GM19023 (cell line): ENCODE data around the gene DYNC2H1.
"Not testable (repeated sequence)": the region's sequence is repeated elsewhere in the genome, so short reads cannot be mapped to it uniquely, and the experiment has no call there.

Experiments used
- ATAC-seq: cut with Tn5 transposase; IDR thresholded peaks from one replicate; pipeline ENCODE4 v1.9.1; 2021; ENCODE audit warnings: mild to moderate bottlenecking, moderate library complexity; ENCODE audit not compliant: unreplicated experiment

DYNC2H1 gene

DNA sequence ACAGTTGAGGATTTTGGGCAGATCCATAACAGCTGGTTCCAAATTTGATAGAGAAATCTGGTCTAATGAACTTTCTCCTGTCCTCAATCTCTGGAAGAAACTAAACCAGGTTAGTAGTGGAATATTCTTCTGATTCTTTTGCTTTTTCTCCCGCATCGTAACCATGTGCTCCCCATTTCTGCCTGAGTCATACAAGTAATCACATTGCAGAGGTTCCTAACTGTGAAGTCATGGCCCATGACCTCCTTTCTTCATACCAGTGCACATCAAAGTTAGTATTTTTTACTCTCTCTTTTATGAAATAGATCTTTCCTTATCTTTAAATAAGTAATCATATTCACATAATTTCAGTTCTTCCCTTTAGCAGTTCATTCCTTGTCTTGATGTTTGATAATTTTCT lies 249.0 kb downstream of the DYNC2H1 start:
- ATAC-seq, result no peak

- no peak for ATAC-seq
Measured at GRCh38 chr11:103359216-103359615, 250.0 kb downstream of the DYNC2H1 start.

DNA sequence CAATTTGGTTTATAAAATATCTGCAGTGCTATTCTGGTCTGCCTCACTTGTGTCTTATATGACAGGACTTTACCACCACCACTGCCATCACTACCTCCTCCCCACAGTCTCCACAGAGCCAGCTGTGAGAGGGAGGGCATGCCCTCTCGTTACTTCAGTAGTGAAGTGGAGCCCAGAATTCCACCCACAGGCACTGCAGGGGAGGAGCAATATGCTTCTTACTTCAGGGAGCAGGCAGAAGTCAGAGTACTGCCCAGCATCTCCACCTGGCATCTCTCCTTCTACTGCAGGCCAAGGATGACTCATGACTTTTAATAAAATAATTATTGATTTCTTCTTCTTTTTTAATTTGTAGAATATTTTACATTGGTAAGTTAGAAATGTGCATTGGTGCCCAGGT lies 255.5 kb downstream of the DYNC2H1 start:
- no peak for ATAC-seq

DNA sequence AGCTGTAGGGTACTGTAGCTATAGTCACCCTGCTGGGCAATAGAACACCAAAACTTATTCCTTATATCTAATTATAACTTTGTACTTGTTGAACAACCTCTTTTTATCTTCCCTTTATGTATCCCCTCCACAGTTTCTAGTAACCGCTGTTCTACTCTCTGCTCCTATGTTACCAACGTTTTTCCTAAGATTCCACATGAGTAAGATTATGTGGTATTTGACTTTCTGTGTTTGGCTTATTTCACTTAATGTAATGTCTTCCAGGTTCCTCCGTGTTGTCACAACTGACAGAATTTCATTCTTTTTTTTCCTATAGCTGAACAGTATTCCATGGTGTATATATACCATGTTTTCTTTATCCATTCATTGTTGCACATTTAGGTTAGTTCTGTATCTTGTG lies 258.4 kb downstream of the DYNC2H1 start:
- no peak for ATAC-seq

GRCh38 chr11:103368145-103368544 lies 258.9 kb downstream of the DYNC2H1 start:
- no peak for ATAC-seq

DNA sequence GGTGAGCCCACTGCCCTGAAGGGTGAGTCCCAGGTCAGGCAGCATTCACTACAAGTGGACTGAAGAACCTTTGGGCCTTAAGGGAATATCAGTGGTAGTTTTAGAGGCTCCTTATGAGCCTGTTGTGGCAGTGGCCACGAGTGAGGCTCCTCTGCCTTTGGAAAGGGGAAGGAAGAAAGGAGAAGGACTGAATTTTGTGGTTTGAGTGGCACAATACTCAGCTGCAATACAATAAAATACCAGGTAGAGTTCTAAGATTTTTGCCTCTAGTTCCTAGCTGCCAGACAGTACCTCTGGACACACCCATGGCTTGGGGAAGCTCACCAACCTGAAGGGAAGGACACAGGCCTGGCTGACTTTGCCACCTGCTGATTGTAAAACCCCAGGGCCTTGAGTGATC lies 260.9 kb downstream of the DYNC2H1 start:
- ATAC-seq, result no peak

GRCh38 chr11:103372906-103373305 lies 263.7 kb downstream of the DYNC2H1 start:
- ATAC-seq, result no peak

DNA sequence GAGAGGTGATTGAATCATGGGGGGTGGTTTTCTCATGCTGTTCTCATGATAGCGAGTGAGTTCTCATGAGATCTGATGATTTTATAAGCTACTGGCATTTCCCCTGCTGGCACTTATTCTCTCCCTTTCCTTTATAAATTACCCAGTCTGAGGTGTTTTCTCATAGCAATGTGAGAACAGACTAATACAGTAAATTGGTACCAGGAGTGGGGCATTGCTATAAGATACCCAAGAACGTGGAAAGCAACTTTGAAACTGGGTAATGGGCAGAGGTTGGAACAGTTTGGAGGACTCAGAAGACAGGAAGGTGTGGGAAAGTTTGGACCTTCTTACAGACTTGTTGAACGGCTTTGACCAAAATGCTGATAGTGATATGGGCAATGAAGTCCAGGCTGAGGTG lies 265.0 kb downstream of the DYNC2H1 start:
- ATAC-seq, result not testable (repeated sequence)

DNA sequence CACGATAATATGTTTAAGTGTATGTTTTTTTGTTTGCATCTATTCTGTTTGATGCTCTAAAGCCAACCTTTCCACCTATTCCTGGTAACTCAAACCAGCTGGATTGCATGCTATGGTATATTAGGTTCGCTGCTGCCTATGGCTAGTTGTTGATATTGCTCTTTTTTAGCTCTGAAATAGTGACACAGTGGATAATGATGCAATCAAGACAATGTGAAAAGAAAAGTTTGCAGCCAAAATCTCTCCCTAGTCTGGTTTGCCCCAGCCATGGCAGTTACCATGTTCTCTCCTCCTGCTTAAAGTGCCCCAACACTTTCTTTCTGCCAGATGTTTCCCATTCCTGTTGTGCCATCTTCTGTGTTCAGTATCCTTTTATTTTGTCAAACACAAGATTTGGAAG lies 269.7 kb downstream of the DYNC2H1 start:
- ATAC-seq, result no peak

GRCh38 chr11:103380031-103380430 lies 270.8 kb downstream of the DYNC2H1 start:
- no peak for ATAC-seq

DNA sequence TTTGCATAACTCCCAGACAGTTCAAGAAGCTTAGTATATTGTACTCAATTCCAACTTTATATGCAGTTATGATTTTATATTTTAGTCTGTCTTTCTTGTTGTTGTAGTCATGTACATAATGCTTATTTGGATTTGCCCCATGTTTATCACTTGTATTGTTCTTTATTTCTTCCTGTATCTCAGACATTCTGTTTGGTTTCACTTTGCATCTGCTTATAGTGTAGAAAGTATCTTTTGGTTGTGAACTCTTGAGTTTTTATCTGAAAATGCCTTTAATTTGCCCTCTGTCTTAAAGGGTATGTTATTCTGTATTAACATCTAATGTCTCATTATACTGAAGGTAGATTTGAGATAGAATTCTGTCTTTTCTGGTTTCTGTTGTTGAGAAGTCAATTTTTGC lies 275.4 kb downstream of the DYNC2H1 start:
- ATAC-seq, result no peak

GRCh38 chr11:103395612-103396011 lies 286.4 kb downstream of the DYNC2H1 start:
- ATAC-seq, result no peak

DNA sequence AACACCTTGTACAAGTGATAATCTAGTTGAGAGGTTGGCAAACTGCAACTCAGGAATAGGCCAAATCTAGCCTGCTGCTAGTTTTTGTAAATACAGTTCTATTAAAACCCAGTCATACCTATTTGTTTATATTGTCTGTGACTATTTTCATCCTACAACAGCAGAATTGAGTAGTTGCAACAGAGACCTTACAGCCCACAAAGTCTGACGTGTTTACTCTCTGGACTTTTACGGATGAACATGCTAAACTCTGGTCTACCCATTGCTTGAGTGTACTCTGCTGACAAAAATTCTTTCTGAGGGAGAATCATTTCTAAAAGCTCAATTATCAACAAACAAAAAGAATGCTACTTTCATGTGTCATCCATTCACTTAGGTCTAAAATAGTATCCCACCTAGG lies 287.0 kb downstream of the DYNC2H1 start:
- no peak for ATAC-seq

DNA sequence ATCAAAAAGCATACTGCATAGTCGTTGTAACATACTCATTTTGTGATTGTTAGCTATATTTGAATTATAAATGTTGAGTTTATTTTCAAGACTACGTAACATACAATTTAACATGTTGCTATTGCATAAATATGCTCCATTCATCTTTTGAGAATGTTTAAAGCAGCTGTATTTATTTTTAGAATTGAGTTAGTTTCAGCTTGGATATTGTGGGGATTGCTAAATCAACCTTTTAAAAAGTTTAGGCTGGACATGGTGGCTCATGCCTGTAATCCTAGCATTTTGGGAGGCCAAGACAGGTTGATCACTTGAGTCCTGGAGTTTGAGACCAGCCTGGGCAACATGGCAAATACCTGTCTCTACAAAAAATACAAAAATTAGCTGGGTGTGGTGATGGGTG lies 288.1 kb downstream of the DYNC2H1 start:
- ATAC-seq, result no peak

- ATAC-seq, result no peak
Measured at GRCh38 chr11:103398829-103399228, 289.6 kb downstream of the DYNC2H1 start.

DNA sequence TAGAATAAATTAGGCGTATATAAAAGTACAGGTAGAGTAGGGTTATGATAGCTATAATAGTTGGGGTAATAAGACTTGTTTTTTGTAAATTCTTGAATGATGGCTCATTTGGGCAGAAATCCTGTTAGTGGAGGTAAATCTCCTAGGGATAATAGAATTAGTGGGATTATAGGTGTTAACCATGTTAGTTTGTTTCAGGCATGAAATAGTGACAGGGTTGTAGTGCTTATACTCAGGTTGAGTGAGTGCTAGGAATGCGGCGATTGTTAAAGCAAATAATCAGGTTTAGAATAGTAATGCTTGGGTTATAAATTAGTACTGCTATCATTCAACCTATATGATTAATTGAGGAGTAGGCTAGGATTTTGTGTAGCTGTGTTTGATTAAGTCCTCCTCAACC lies 297.1 kb downstream of the DYNC2H1 start:
- no peak for ATAC-seq

GRCh38 chr11:103407641-103408040 lies 298.4 kb downstream of the DYNC2H1 start:
- ATAC-seq, result no peak

- no peak for ATAC-seq
Measured at GRCh38 chr11:103413266-103413888, 304.2 kb downstream of the DYNC2H1 start.

DNA sequence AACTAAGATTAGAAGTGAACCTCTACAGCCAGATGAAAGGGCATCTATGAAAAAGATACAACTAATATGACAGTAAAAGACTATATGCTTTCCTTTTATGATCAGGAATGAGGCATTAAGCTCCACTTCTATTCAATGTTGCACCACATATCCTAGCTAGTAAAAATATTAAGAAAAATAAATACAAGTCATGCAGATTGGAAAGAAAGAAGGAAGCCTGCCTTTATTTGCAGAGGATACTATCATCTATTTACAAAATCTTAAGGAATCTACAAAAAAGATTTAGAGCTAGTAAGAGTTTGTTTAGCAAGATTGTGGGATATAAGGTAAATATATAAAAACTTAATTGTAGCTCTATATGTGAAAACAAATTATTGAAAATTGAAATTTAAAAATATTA lies 308.8 kb downstream of the DYNC2H1 start:
- ATAC-seq, result no peak

- ATAC-seq, result no peak
Measured at GRCh38 chr11:103420593-103420992, 311.4 kb downstream of the DYNC2H1 start.

GRCh38 chr11:103433386-103434072 lies 324.3 kb downstream of the DYNC2H1 start:
- no peak for ATAC-seq

GRCh38 chr11:103434073-103434411 lies 324.8 kb downstream of the DYNC2H1 start:
- ATAC-seq, result no peak
